HG02798 (cell line): ENCODE measurements around the gene HOXC4.
"Not testable (repeated sequence)": the region's sequence is repeated elsewhere in the genome, so short reads cannot be mapped to it uniquely, and the experiment has no call there.

Experiments
- ATAC-seq: cut with Tn5 transposase; IDR thresholded peaks from one replicate; pipeline ENCODE4 v1.9.1; 2021; ENCODE audit warnings: mild to moderate bottlenecking; ENCODE audit not compliant: unreplicated experiment, poor library complexity

The HOXC4 gene

DNA sequence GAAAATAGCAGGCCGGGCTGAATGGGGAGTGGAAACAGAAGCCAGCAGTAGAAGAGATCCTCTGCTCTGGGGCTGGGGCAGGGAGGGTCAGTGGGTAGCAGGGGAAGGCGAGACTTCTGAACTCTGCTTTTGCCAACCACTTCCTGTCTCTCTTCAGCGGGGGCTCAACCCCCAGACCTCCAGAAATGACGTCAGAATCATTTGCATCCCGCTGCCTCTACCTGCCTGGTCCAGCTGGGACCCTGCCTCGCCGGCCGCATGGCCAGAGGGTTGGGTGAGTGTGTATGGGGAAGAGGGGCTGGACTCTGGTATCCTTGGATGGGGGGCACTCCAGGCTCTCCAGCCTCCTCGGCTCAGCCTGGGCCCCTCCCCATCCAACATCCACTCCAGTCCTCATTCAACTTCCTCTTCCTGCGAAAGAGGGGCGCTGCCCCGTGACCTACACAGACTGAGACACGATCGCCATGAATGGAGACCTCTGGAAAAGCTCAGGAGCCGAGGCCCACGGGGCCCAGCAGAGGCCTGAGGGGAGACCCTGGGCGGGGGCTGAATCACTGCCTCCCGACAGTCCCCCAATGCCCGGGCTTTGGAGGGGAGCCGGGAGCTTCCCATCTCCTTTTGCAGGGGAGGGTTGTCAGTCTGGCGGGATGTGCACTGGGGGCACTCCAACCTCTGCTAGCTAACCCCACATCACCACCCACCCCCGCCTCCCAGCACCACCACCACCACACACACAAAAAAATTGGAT is 458 bp upstream of the HOXC4 start:
- ATAC-seq: peak; percentile 80

DNA sequence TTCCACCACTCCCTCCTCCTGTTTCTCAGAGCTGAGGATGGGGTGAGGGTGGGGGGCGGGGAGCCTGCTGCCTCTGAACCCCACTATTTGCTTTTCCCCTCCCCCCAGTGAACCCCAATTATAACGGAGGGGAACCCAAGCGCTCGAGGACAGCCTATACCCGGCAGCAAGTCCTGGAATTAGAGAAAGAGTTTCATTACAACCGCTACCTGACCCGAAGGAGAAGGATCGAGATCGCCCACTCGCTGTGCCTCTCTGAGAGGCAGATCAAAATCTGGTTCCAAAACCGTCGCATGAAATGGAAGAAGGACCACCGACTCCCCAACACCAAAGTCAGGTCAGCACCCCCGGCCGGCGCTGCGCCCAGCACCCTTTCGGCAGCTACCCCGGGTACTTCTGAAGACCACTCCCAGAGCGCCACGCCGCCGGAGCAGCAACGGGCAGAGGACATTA is 1.1 kb downstream of the HOXC4 start:
- ATAC-seq: no peak

DNA sequence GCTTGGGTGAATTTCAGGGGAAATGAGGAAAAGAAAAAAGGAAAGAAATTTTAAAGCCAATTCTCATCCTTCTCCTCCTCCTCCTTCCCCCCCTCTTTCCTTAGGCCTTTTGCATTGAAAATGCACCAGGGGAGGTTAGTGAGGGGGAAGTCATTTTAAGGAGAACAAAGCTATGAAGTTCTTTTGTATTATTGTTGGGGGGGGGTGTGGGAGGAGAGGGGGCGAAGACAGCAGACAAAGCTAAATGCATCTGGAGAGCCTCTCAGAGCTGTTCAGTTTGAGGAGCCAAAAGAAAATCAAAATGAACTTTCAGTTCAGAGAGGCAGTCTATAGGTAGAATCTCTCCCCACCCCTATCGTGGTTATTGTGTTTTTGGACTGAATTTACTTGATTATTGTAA is 1.9 kb downstream of the HOXC4 start:
- no peak for ATAC-seq

DNA sequence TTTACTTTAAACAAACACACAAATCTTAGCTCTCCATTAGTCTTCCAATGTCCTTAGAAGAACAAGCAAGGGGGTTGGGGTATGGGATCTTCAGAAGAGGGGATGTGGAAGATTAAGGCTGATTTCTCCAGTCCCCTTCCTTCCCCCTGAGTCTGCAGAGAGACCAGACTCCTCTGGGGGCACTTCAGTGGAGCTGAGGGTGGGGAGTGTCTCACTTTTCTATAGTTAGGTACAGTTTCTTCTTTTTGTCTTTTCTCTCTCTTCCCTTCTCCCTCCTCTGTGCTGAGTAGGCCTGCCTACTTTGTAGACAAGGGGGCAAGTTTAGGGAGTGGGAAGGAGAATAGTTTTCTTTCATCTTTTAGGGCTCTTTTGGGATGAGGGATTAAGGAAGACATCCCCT is 2.5 kb downstream of the HOXC4 start:
- no peak for ATAC-seq

- ATAC-seq: no peak
These were observed 4.6 kb downstream of the HOXC4 start for GRCh38 chr12:54058128-54058768.

DNA sequence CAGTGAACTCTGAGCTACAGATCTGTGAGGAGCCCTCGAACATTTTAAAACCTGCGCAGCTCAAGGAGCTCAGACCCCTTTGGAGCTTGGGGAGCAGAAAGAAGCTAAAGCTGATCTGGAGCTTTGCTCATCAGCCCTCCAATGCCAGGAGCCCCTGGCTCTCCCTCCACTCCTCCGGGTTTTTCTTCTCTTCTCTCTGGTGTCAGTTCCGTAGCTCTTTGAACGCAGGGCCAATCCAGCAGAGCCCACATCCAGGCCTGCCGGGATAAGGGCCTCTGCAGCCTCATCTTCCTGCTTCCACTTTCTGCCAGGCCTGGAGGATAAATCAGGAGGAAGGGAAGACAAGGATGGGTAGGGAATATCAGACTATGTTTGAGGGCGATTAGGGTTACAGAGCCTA is 6.0 kb downstream of the HOXC4 start:
- ATAC-seq: no peak

GRCh38 chr12:54060174-54060974 is 6.7 kb downstream of the HOXC4 start:
- ATAC-seq: no peak

DNA sequence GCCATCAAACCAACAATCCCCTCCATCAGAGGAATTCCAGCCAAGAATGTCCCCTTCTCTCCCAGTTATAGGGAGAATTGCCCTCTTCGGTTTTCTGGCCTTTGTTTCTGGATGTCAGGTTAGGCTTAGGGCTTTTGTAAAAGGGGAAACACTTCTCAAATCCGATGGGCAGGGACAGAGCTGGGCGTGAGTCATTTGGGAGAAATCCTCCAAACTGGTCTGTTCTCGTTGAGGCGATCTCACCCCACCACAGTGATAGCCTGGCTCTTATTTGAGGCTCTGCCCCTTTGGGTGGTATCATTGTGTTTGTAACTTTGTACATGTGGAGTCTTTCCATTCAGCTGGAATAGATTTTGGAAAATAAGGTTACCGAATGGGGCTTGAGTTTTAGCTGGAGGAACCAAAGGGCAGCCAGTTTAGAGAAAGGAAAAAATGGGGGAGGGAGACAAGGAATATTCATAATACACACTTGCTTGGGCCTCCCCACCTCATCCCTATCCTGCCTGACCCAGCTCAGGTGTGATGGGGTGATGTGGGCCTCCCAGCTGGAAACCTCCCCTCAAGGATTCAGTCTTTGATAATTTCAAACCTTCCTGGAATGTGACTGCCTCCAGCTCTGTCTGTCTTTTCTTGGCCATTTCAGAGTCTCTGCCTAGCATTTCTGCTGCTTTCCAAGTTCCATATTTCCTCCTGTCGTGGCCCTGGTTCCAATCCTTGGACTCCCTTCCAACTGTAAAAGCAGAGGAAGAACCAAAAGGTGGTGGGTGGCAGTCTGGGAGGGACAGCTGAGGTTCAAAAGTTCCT is 7.5 kb downstream of the HOXC4 start:
- no peak for ATAC-seq

DNA sequence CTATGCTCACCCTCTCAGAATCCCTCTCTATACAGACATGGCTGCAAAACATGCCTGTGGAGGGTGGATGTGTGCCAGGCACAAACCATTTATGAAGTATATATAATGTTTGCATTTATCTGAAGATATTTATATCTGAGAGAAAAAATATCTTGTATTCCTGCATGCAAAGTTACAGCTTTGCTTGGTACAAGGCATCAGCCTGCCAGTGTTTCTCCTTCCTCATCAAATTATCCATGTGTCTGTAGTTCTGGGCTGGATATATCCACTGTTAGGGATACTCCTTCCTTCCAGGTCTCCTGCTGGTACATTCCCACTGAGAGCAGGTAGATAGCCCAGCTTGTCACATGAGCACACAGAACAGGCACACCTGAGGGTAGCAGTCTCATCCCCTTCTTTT is 12.0 kb downstream of the HOXC4 start:
- ATAC-seq: no peak

DNA sequence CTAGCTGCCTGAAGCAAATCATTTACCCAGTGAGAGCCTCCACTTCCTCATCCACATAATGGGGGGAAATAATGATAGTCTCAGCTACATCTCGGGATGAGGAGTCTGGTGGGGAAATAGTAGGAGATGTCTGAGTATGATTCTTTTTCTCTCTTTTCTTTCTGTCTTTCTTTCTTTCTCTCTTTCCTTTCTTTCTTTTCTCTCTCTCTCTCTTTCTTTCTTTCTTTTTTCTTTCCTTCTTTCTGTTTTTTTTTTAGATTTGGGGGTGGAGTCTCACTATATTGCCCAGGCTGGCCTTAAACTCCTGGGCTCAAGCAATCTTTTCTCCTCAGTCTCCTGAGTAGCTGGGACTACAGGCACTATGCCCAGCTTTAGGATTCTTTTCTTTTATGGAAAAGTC is 12.8 kb downstream of the HOXC4 start:
- no peak for ATAC-seq

DNA sequence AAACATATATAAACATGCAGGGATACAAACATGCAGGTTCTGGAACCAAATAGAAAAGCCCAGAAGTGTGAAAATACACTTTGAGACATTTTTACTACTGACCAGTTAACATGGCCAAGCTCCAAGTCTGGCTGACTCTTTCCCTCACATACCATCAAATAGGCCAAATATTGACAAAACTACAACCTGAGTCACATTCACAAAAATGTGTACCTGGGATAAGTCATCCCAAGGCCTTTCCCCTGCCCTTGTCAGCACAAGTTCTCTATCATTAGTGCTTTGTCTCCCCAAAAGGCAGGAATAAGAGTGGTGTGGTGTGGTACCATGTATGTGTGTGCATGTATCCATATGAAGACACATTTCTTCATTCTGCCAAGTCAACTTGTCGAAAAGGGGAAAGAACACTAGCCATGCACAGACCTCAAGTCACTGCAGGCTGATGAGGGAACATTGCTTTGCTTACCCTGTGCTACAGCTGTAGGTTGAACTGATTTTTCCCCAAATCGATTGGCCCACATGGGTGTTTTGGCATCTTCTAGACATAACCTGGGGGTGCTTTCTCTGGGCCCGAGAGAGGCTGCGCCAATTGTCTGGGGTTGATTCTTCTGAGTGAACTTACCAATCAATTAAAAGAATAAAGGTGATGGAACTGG is 14.9 kb downstream of the HOXC4 start:
- ATAC-seq: no peak

GRCh38 chr12:54071942-54072341 is 18.3 kb downstream of the HOXC4 start:
- ATAC-seq: no peak

- ATAC-seq: no peak
These were observed 20.7 kb downstream of the HOXC4 start for GRCh38 chr12:54074308-54074707.

DNA sequence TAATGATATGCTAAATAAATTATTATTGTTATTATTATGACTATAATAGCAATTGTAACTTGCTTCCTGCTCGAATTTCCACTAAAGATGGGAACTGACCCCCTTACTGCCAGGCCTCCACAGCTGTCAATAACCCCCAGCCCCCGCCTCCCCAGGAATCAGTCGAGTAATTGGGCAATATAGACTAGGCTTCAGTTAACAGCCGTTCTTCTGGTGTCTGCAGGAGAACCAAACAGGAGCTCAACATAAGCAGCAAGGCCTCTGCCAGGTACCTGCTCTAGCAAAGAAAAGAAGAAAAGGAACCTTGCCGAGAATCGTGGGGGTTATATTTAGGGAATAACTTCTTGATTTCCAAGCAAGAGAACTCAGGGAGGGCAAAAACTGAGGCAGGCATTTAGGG is 21.8 kb downstream of the HOXC4 start:
- no peak for ATAC-seq

GRCh38 chr12:54075974-54076373 is 22.3 kb downstream of the HOXC4 start:
- ATAC-seq: no peak

DNA sequence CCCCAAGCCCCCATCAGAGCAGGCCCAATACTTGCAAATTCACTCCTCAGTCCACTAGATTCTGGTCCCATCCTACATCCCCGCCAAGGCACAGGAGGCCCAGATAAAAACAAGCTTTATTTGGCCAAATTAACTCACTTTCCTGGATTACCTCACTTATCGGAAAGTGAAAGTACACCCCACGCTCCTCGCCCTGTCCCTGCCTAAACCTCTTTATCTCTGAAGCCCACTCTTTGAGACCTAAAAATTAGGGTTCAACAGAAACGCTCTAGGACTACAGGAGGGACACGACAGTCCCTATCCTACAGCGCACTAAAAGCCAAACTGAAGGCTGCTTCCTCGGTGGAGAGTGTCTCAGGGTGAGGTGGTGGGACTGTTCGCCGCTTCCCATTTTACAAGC is 24.2 kb downstream of the HOXC4 start:
- not testable (repeated sequence) for ATAC-seq

DNA sequence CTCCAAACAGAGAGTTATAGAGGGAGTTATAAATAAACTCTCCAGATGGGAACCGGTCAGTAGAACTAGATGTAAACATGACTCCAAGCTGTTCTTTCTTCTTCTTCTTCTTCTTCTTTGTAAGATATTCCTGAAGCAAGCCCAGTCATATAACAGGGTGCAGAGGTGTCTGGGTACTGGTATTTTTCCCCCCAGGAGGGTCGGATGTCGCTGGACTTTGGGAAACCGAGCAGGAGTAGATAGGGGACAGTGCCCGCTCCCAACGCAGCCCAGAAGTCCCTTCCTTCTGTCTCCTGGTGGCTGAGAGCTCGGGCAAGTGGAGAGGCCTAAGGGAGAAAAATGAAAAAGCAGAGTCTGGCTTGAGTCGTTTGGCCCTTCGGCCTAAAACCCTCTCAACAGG is 25.5 kb downstream of the HOXC4 start:
- not testable (repeated sequence) for ATAC-seq

GRCh38 chr12:54080008-54080924 is 26.6 kb downstream of the HOXC4 start:
- ATAC-seq: not testable (repeated sequence)

- ATAC-seq: not testable (repeated sequence)
These were observed 27.4 kb downstream of the HOXC4 start for GRCh38 chr12:54081053-54081514.
